GM19395 (cell line): ENCODE measurements around the gene SLC49A4.
"Not testable (repeated sequence)": the region's sequence is repeated elsewhere in the genome, so short reads cannot be mapped to it uniquely, and the experiment has no call there.

Source experiments
- ATAC-seq: cut with Tn5 transposase; IDR thresholded peaks from one replicate; pipeline ENCODE4 v1.9.1; 2021; ENCODE audit warnings: mild to moderate bottlenecking, moderate library complexity; ENCODE audit not compliant: unreplicated experiment

The SLC49A4 gene, protein sequence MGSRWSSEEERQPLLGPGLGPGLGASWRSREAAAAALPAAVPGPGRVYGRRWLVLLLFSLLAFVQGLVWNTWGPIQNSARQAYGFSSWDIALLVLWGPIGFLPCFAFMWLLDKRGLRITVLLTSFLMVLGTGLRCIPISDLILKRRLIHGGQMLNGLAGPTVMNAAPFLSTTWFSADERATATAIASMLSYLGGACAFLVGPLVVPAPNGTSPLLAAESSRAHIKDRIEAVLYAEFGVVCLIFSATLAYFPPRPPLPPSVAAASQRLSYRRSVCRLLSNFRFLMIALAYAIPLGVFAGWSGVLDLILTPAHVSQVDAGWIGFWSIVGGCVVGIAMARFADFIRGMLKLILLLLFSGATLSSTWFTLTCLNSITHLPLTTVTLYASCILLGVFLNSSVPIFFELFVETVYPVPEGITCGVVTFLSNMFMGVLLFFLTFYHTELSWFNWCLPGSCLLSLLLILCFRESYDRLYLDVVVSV

DNA sequence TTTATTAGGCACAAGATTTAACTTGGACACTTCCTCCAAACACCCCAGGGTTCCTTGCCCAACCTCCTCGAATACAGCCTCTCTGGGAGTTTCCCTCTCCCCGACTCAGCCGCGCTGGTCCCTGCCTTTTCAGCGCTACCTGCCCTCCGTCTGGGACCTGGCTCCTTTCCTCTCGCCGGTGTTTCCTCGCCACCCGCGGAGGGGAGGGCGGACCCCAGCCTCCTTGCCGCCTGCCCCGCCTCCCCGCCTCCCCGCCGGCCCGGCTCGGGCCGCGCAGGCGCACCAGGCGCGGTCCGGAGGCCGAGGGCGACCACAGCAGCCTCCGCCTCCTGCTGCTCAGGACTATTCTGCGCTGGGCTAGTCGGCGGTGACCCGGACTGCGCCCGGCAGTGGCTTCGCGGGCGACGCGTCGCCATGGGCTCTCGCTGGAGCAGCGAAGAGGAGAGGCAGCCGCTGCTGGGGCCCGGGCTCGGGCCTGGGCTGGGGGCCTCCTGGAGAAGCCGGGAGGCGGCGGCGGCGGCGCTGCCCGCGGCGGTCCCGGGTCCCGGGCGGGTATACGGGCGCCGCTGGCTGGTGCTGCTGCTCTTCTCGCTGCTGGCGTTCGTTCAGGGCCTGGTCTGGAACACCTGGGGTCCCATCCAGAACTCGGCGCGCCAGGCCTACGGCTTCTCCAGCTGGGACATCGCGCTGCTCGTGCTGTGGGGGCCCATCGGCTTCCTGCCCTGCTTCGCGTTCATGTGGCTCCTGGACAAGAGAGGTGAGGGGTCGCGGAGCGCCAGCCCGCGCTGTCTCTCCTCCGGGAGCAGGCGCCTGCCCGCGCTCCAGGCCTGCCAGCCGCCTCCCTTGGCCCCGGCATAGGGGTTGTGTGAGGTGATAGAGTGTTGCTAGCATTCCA lies at the start of gene SLC49A4:
Gene SLC49A4 (plus strand): TSS at position 291 of the 895 bp plus-strand sequence. CDS start 124 bp downstream, at position 415.
- peak; percentile 67 for ATAC-seq

GRCh38 chr3:122745369-122746021 lies 49.4 kb upstream of the SLC49A4 start:
- no peak for ATAC-seq

GRCh38 chr3:122747295-122747694 lies 47.6 kb upstream of the SLC49A4 start:
- ATAC-seq, result not testable (repeated sequence)

DNA sequence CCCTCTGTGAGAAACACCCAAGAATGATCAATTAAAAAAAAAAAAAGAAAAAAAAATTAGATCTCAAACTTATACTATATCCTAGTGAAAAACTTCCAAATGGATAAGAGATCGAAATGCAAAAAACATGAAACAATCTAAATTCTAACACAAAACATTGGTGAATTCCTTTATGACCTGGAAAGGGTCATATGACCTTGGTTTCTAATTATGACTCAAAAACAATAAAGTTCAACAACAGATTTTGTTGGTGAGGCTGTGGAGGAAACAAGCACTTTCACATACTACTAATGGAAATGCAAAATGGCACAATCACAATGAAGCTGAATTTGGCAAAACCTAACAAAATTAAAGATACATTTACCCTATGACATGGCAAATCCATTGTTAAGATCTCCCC lies 46.5 kb upstream of the SLC49A4 start:
- ATAC-seq, result no peak

GRCh38 chr3:122754929-122755328 lies 39.9 kb upstream of the SLC49A4 start:
- ATAC-seq, result peak; percentile 71

GRCh38 chr3:122755491-122755890 lies 39.4 kb upstream of the SLC49A4 start:
- no peak for ATAC-seq

- no peak for ATAC-seq
These were observed 35.9 kb upstream of the SLC49A4 start for GRCh38 chr3:122758877-122759560.

DNA sequence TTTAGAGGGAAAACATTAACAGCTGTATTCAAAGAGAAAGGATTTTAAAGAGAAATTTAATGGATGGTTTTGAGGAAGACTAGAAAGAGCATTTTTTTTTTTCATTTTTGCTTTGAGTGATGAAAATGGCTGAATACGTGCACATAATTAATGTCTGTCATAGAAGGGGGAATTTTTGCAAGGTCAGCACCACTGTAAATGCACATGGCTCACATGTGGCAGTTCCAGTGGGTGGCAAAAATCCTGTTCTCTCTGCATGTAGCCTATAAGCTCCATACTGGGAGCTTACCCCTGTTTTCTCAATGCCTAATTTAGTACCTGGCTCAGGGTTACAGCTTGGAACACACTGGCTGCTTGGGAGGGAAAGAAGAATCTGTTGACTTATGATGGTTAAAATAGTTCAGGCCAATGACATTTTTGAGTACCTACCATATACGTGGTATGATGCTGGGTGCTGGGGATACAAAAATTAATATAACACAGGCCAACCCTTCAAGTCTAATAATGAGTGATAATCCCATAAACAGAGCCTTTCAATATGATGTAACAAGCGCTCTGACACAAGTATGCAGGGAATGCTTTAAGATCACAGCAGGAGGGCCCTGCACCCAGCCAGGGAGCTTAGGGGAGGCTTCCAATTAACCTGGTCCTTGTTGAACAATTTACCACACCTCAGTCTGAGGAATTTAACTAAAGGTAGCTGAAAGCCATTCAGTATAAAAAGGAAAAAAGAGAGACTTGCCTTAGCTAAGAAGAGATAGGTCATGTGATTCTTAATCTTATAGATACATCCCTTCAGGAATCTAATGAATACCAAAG lies 34.2 kb upstream of the SLC49A4 start:
- ATAC-seq, result no peak

DNA sequence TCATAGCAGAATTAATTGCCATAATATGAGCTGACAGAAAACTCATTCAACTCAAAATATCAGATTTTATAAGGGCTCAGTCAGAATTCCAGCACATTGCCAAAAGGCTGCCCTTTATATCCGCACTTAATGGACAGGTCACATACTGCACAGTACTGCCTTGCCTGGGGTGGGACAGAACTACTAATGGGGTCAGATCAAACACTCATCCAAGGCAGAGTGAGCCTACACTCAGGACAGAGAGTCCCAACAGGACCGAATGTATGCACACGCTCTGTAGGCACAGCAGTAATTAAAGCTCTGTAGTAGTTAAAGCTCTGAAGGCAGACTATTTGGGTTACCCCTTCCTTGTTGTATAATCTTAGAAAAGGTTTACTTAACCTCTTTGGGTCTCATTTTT lies 28.4 kb upstream of the SLC49A4 start:
- ATAC-seq, result no peak

GRCh38 chr3:122767540-122768372 lies 27.1 kb upstream of the SLC49A4 start:
- ATAC-seq, result no peak

DNA sequence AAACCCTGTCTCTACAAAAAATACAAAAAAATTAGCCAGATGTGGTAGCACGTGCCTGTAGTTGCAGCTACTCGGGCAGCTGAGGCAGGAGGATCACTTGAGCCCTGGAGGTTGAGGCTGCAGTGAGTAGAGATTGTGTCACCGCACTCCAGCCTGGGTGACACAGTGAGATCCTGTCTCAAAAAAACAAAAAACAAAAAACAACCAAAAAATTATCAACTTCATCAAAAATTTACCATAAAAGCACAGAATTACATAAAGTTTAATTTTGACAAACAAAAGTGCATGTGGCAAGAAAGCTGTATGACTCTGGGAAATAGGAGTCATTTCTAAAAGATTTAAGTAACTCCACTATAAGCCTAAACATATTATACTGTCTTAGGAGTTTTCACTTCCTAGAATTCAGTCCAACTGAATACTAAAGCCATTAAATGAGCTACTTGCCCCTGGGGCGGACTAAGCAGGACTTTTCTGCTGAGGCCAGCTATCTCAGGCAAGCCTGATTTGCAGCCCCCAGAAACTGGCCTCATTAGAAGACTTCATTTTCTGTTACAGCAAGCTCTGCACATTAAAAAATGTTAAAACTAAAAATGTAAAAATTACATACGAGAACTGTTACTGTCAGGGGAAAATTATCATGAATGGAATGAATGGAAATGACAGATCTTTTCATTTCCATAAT lies 24.2 kb upstream of the SLC49A4 start:
- ATAC-seq, result no peak

DNA sequence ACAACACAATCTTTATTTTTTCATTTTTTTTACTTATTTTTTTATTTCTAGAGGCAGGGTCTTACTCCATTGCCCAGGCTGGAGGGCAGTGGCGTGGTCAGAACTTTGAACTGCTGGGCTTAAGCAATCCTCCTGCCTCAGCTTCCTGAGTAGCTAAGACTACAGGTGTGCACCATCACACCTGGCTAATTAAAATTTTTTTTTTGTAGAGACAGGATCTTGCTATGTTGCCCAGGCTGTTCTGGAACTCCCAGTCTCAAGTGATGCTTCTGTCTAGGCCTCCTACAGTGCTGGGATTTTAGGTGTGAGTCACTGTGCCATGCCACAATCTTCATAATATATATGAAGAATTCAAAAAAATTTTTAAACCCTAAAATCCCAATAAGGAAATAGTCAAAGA lies 22.0 kb upstream of the SLC49A4 start:
- no peak for ATAC-seq

GRCh38 chr3:122773944-122774509 lies 20.8 kb upstream of the SLC49A4 start:
- peak; percentile 81 for ATAC-seq

- peak; percentile 23 for ATAC-seq
These were observed 20.3 kb upstream of the SLC49A4 start for GRCh38 chr3:122774564-122774963.

DNA sequence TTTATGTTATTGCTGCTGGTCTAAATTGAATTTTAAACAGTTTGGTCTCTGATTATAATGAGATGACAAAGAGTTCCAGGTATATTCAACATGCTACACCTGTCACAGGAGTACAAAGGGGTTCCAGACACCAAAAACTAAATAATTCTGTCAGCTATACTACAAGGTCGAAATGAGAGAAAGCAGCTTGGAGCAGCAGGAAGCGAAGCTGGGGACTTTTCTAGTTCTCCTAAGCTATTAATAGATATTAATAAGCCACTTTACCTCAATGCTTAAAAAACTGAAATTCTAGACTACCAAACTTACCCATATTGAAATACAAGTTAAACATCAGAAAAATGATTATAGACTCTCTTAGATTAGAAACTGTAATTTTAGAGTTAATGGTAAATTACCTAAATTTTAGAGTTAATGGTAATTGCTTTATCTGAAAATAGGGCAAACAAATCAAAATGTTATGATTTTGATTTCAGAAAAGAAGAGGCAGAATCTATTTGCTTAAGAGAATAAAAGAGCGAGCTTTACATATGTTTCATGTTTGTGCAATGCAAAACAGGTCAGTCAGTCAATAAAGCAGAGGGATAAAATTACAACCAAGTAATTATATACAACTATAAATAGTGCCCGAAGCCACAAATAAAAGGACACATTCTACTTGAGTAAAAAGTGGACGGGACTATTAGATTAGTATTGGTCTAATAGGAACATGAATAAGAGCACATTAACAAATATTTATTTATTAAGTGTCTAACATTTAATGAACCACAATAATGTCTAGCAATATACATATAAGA lies 18.0 kb upstream of the SLC49A4 start:
- no peak for ATAC-seq

GRCh38 chr3:122777563-122777962 lies 17.3 kb upstream of the SLC49A4 start:
- no peak for ATAC-seq

- no peak for ATAC-seq
These were observed 12.1 kb upstream of the SLC49A4 start for GRCh38 chr3:122782804-122783203.
